ENCODE measurements around the gene TNFAIP8L3.

DNA sequence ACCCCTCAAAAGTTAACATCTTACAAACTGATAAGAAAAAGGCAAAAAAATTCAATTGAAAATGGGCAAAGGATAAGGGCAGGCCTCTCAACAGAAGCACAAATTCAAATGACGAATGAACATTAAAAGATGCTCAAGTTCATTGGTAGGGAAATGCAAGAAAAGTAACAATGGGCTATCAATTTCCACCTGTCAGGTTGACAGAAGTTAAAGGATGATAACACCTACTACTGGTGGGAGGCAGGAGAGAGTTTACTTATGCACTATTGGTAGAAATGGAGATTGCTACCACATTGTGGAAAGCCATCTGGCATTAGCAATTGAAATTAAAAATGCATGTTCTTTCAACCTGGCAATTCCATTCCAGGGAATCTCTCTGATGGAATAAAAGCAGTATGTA lies 35.6 kb upstream of the TNFAIP8L3 start:
- TF ChIP-seq, protein P1, sequence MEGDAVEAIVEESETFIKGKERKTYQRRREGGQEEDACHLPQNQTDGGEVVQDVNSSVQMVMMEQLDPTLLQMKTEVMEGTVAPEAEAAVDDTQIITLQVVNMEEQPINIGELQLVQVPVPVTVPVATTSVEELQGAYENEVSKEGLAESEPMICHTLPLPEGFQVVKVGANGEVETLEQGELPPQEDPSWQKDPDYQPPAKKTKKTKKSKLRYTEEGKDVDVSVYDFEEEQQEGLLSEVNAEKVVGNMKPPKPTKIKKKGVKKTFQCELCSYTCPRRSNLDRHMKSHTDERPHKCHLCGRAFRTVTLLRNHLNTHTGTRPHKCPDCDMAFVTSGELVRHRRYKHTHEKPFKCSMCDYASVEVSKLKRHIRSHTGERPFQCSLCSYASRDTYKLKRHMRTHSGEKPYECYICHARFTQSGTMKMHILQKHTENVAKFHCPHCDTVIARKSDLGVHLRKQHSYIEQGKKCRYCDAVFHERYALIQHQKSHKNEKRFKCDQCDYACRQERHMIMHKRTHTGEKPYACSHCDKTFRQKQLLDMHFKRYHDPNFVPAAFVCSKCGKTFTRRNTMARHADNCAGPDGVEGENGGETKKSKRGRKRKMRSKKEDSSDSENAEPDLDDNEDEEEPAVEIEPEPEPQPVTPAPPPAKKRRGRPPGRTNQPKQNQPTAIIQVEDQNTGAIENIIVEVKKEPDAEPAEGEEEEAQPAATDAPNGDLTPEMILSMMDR (IDR thresholded peaks at IDR 0.05; ENCODE audit: borderline replicate concordance, extremely low read depth, low read length, poor library complexity, severe bottlenecking), result no peak
- TF ChIP-seq EZH2 (IDR thresholded peaks at IDR 0.05; ENCODE audit: borderline replicate concordance, low read depth, low read length, severe bottlenecking), result no peak
